Endothelial cell of umbilical vein (primary cell): ENCODE results near the gene PTPN3. TPM values are rescaled to one million over a fixed set of nuclear protein-coding genes. Genes with fewer than 3 reads are reported as not detected.

Source experiments
- BruUV-seq: library from RNA; stranded (reverse); fragments of 400-500 nt; replicated peaks from 2 replicates; lab custom pipeline; 2021; lab: Mats Ljungman, UMichigan
- CTCF ChIA-PET: fragments of 300-600, 350-600 bp; sonication (Branson Sonifier 250); formaldehyde crosslinking; loops from one replicate; lab custom pipeline; 2021; ENCODE audit warnings: antibody characterized with exemption, inconsistent platforms; lab: Charles Lee
- POLR2A ChIA-PET: fragments of 300-600, 350-600 bp; sonication (Branson Sonifier 250); formaldehyde crosslinking; loops from one replicate; lab custom pipeline; 2021; ENCODE audit warnings: antibody characterized with exemption, inconsistent platforms; lab: Charles Lee
- DNase-seq: peaks from one replicate; pipeline ENCODE4 v3.0.0-alpha.2; 2011; ENCODE audit warnings: low read depth, low spot score
- FAIRE-seq: peaks from 2 replicates; lab custom pipeline; 2011; peaks lifted over from hg19 to GRCh38; lab: Jason Lieb, UNC
- H2AFZ ChIP-seq: 2 replicates; pipeline ENCODE4 v1.6.0; 2012; ENCODE audit warnings: low read depth, low read length, control low read depth, inconsistent platforms
- H3K27ac ChIP-seq: 2 replicates; pipeline ENCODE4 v1.5.1; 2011; ENCODE audit warnings: low read depth, mild to moderate bottlenecking, control low read depth, low read length, moderate library complexity; ENCODE audit not compliant: insufficient read depth
- H3K27me3 ChIP-seq, 2 experiments: 2 replicates each; pipeline versions ENCODE4 v1.6.0 to v1.6.1; 2011; ENCODE audit warnings: low read length in 2 of 2, mixed read lengths in 1 of 2; ENCODE audit not compliant: control insufficient read depth in 2 of 2, insufficient read depth in 2 of 2
- H3K36me3 ChIP-seq, 2 experiments: 2 replicates in 1 of 2; 3 replicates in 1 of 2; pipeline ENCODE4 v1.5.1; 2011; ENCODE audit warnings: low read length in 2 of 2, mild to moderate bottlenecking in 1 of 2, moderate library complexity in 1 of 2; ENCODE audit not compliant: control insufficient read depth in 2 of 2, insufficient read depth in 2 of 2; ENCODE audit errors: extremely low read depth in 1 of 2
- H3K4me1 ChIP-seq: 3 replicates; pipeline ENCODE4 v1.5.1; 2011; ENCODE audit warnings: mild to moderate bottlenecking, low read length; ENCODE audit not compliant: control insufficient read depth, insufficient read depth; ENCODE audit errors: extremely low read depth
- H3K4me2 ChIP-seq: 2 replicates; pipeline ENCODE4 v1.6.1; 2011; ENCODE audit warnings: low read length, control low read depth, mixed read lengths; ENCODE audit not compliant: insufficient read depth
- H3K4me3 ChIP-seq, 3 experiments: fragments of 200-600 bp in 1 of 3; sonication (generic), shearing (Covaris generic) in 1 of 3; replicated peaks in 1 of 3; 2 replicates each; pipeline ENCODE4 v1.5.1; 2011 to 2016; ENCODE audit warnings: control low read depth in 3 of 3, low read length in 3 of 3, mild to moderate bottlenecking in 2 of 3, inconsistent platforms in 1 of 3, low read depth in 1 of 3, moderate library complexity in 1 of 3; ENCODE audit not compliant: insufficient read depth in 1 of 3
- H3K79me2 ChIP-seq: 2 replicates; pipeline ENCODE4 v1.6.0; 2012; ENCODE audit warnings: low read length, inconsistent platforms; ENCODE audit not compliant: control insufficient read depth, insufficient read depth
- H3K9ac ChIP-seq: replicated peaks from 2 replicates; pipeline ENCODE3; 2011; ENCODE audit warnings: low read length, control low read depth; ENCODE audit not compliant: insufficient read depth; ENCODE audit errors: extremely low read depth
- H3K9me1 ChIP-seq: replicated peaks from 3 replicates; pipeline ENCODE4 v1.6.0; 2011; ENCODE audit warnings: mild to moderate bottlenecking, low read length; ENCODE audit not compliant: control insufficient read depth, insufficient read depth; ENCODE audit errors: extremely low read depth
- H3K9me3 ChIP-seq: replicated peaks from 2 replicates; pipeline ENCODE4 v1.5.1; 2012; ENCODE audit warnings: low read length, inconsistent platforms; ENCODE audit not compliant: control insufficient read depth, insufficient read depth
- H4K20me1 ChIP-seq: replicated peaks from 2 replicates; pipeline ENCODE3; 2011; ENCODE audit warnings: mild to moderate bottlenecking, low read length; ENCODE audit not compliant: control insufficient read depth, insufficient read depth; ENCODE audit errors: extremely low read depth
- EZH2 ChIP-seq: IDR thresholded peaks from 2 replicates; pipeline ENCODE4 v1.6.1; 2012; ENCODE audit warnings: borderline replicate concordance, low read depth, mild to moderate bottlenecking, moderate library complexity, low read length, inconsistent platforms; ENCODE audit not compliant: severe bottlenecking
- FOS ChIP-seq: IDR thresholded peaks from 2 replicates; pipeline ENCODE4 v1.6.1; 2011; ENCODE audit warnings: mild to moderate bottlenecking, low read length, moderate library complexity, borderline replicate concordance; ENCODE audit not compliant: insufficient read depth
- GATA2 ChIP-seq: IDR thresholded peaks from 2 replicates; pipeline ENCODE4 v1.7.0; 2011; ENCODE audit warnings: low read depth, mild to moderate bottlenecking, moderate library complexity, mixed read lengths, low read length; ENCODE audit not compliant: insufficient read length, insufficient read depth
- JUN ChIP-seq: IDR thresholded peaks from 2 replicates; pipeline ENCODE4 v1.6.1; 2011; ENCODE audit warnings: borderline replicate concordance, low read depth; ENCODE audit not compliant: insufficient read length, insufficient read depth
- MYC ChIP-seq: IDR thresholded peaks from one replicate; pipeline ENCODE4 v1.6.1; 2011; ENCODE audit warnings: mild to moderate bottlenecking, low read depth, low read length
- POLR2A ChIP-seq: IDR thresholded peaks from 2 replicates; pipeline ENCODE4 v1.6.1; 2012; ENCODE audit warnings: low read depth, mild to moderate bottlenecking, control low read depth, low read length
- POLR2AphosphoS5 ChIP-seq: IDR thresholded peaks from 2 replicates; pipeline ENCODE4 v1.6.1; 2012; ENCODE audit warnings: low read depth, mild to moderate bottlenecking, control low read depth, low read length, moderate library complexity; ENCODE audit not compliant: insufficient read depth
- dilution Hi-C: fragments of 300-500 bp; cut with MboI; formaldehyde crosslinking; loops from one replicate; pipeline ENCODE4 v1.15.0; 2019; ENCODE audit warnings: low sequenced_read_pairs; ENCODE audit not compliant: extremely low pct_ligation_motif_present
- intact Hi-C: fragments of 100-400 bp; cut with micrococcal nuclease; formaldehyde crosslinking; loops from one replicate; pipeline ENCODE4 v1.10.0; 2022
- polyA plus RNA-seq, 4 experiments: library from polyadenylated mRNA; depleted of rRNA in 3 of 4; stranded (reverse) in 3 of 4; unstranded in 1 of 4; fragments of >200 nt; gene quantifications; 2 replicates each; pipeline versions ENCODE4 v1.2.1 to v1.2.3, GENCODE V29; 2011 to 2012; ENCODE audit warnings: missing spikeins in 1 of 4
- total RNA-seq: library from RNA; stranded (reverse); gene quantifications from 2 replicates; pipeline ENCODE4 v1.2.3, GENCODE V29; 2021
- TF ChIP-seq, protein P1 (sequence below): IDR thresholded peaks from 2 replicates; pipeline ENCODE4 v1.6.1; 2011; ENCODE audit not compliant: insufficient read depth, insufficient read length
- TF ChIP-seq, protein P2 (sequence below), 2 donors: IDR thresholded peaks; 1 replicate in 1 of 2; 2 replicates in 1 of 2; pipeline ENCODE4 v1.5.1; 2011; ENCODE audit warnings: low read length in 2 of 2, mild to moderate bottlenecking in 2 of 2, moderate library complexity in 2 of 2, control low read depth in 1 of 2, inconsistent platforms in 1 of 2, low read depth in 1 of 2; ENCODE audit not compliant: insufficient read depth in 1 of 2; ENCODE audit errors: extremely low read depth in 1 of 2

The PTPN3 gene
- total and polyA plus RNA-seq, 2 donors (not counting 3 experiments of a cell fraction or from before 2014, with no cell fraction given), result 0.01 TPM; not detected in 1

DNA sequence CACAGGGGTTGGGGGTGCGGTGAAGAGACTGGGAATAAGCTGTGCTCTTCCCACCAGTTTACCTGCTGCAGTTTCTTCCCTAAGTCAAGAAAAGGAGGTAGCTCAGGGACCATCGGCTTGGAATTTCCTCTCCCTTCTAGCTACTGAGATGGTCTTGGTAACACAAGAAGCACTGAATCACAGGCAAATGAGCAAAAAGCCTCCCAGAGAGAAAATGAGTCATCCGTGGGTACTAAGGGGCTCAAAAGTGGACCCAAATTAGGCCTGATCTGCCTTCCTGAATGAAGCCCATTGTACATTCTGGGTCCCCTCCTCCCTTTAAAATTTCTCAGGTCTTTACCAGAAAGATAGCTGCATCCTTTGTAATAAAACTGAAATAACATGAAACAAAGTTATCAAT lies 49.9 kb downstream of the PTPN3 start:
- Histone ChIP-seq H4K20me1 (no peaks in the 10 kb centered on the region), H3K9me1 (no peaks in the 10 kb centered on the region), H3K9ac (no peak overlapping the region), H3K27ac (no peak overlapping the region), H3K79me2 (no peaks in the 10 kb centered on the region), H3K4me2 (no peak overlapping the region), H2AFZ (no peak overlapping the region), H3K4me3 (no peak overlapping the region), H3K9me3 (no peaks in the 10 kb centered on the region), H3K36me3 (no peaks in the 10 kb centered on the region), H3K4me1 (no peaks in the 10 kb centered on the region), H3K27me3 (peaks cover 25 to 33% of the 10 kb centered on the region in 2 experiments)
- no peak for DNase-seq
- dilution Hi-C loops, result no loop called here
- FAIRE-seq, result no peak
- no peak for TF ChIP-seq JUN
- TF ChIP-seq GATA2, result no peak
- no peak for TF ChIP-seq FOS
- no peak for TF ChIP-seq MYC
- TF ChIP-seq, protein P1, sequence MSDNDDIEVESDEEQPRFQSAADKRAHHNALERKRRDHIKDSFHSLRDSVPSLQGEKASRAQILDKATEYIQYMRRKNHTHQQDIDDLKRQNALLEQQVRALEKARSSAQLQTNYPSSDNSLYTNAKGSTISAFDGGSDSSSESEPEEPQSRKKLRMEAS, result no peak
- no peak for TF ChIP-seq POLR2AphosphoS5
- no peak for TF ChIP-seq EZH2
- no peak for TF ChIP-seq POLR2A
- TF ChIP-seq, protein P2, sequence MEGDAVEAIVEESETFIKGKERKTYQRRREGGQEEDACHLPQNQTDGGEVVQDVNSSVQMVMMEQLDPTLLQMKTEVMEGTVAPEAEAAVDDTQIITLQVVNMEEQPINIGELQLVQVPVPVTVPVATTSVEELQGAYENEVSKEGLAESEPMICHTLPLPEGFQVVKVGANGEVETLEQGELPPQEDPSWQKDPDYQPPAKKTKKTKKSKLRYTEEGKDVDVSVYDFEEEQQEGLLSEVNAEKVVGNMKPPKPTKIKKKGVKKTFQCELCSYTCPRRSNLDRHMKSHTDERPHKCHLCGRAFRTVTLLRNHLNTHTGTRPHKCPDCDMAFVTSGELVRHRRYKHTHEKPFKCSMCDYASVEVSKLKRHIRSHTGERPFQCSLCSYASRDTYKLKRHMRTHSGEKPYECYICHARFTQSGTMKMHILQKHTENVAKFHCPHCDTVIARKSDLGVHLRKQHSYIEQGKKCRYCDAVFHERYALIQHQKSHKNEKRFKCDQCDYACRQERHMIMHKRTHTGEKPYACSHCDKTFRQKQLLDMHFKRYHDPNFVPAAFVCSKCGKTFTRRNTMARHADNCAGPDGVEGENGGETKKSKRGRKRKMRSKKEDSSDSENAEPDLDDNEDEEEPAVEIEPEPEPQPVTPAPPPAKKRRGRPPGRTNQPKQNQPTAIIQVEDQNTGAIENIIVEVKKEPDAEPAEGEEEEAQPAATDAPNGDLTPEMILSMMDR (IDR thresholded peaks at IDR 0.05; ENCODE audit: extremely low read depth in 1 of 2, insufficient read depth in 1 of 2, low read depth in 1 of 2, low read length in 2 of 2), result no peak
- intact Hi-C loops, result no loop called here
- CTCF ChIA-PET, result interaction anchor here (1.1 to 1.2 kb wide), 2 partner anchors 14 to 22 kb away, joined by 3 to 4 read pairs; no protein-coding TSS in a partner anchor
- no TSS peak for BruUV-seq
- POLR2A ChIA-PET, result no interaction called here
